ENCODE measurements around the gene ZBTB7C. TPM values are rescaled to one million over a fixed set of nuclear protein-coding genes. Genes with fewer than 3 reads are reported as not detected.

Gene ZBTB7C
- total RNA-seq, 1 donor = not detected

- DNase-seq (ENCODE audit: low read depth) = no peak
- TF ChIP-seq, protein P1, sequence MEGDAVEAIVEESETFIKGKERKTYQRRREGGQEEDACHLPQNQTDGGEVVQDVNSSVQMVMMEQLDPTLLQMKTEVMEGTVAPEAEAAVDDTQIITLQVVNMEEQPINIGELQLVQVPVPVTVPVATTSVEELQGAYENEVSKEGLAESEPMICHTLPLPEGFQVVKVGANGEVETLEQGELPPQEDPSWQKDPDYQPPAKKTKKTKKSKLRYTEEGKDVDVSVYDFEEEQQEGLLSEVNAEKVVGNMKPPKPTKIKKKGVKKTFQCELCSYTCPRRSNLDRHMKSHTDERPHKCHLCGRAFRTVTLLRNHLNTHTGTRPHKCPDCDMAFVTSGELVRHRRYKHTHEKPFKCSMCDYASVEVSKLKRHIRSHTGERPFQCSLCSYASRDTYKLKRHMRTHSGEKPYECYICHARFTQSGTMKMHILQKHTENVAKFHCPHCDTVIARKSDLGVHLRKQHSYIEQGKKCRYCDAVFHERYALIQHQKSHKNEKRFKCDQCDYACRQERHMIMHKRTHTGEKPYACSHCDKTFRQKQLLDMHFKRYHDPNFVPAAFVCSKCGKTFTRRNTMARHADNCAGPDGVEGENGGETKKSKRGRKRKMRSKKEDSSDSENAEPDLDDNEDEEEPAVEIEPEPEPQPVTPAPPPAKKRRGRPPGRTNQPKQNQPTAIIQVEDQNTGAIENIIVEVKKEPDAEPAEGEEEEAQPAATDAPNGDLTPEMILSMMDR (IDR thresholded peaks at IDR 0.05; ENCODE audit: insufficient read depth, low read depth, low read length) = no peak
- no peak overlapping the region for H3K4me3 ChIP-seq (ENCODE audit: low read depth, low read length)
Observed at GRCh38 chr18:48019557-48020325, 389.4 kb downstream of the ZBTB7C start.

- no peak for DNase-seq (ENCODE audit: low read depth)
- no peak overlapping the region for H3K4me3 ChIP-seq (ENCODE audit: low read depth, low read length)
- TF ChIP-seq, protein P1 (IDR thresholded peaks at IDR 0.05; ENCODE audit: insufficient read depth, low read depth, low read length) = no peak
Observed at GRCh38 chr18:48018851-48019250, 390.3 kb downstream of the ZBTB7C start.

GRCh38 chr18:48017635-48018034 is 391.5 kb downstream of the ZBTB7C start:
- H3K4me3 ChIP-seq (ENCODE audit: low read depth, low read length) = no peak overlapping the region
- peak; percentile 63 for DNase-seq (ENCODE audit: low read depth)
- TF ChIP-seq, protein P1 (IDR thresholded peaks at IDR 0.05; ENCODE audit: insufficient read depth, low read depth, low read length) = no peak

GRCh38 chr18:48013162-48013561 is 396.0 kb downstream of the ZBTB7C start:
- no peak for DNase-seq (ENCODE audit: low read depth)
- TF ChIP-seq, protein P1 (IDR thresholded peaks at IDR 0.05; ENCODE audit: insufficient read depth, low read depth, low read length) = no peak
- H3K4me3 ChIP-seq (ENCODE audit: low read depth, low read length) = no peak overlapping the region

DNA sequence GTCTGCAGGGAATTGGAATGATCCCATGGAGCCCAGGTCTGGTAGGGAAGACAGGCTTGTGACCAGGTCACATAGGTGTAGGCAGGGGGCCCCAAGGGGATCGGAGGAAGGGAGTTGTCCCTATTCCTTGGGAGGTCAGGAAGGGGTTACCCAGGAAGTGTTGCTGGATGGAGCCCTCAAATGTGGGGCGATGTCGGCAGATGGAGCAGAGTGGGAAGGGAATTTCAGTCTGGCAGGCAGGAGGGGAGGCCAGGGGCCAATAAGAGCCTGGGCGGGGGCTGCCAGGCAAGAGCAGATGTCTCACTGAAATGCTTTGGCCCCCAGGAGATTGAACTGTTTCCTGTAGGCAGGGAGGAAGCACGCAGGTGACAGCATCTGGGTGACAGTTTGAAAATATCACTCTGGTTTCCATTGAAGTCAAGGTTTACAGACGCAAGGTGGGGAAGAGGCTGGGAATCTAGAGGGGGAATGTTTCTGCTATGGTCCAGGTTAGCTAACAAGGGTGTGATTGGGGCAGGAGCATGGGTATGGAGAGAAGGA is 397.2 kb downstream of the ZBTB7C start:
- no peak for DNase-seq (ENCODE audit: low read depth)
- H3K4me3 ChIP-seq (ENCODE audit: low read depth, low read length) = no peak overlapping the region
- TF ChIP-seq, protein P1 (IDR thresholded peaks at IDR 0.05; ENCODE audit: insufficient read depth, low read depth, low read length) = no peak

DNA sequence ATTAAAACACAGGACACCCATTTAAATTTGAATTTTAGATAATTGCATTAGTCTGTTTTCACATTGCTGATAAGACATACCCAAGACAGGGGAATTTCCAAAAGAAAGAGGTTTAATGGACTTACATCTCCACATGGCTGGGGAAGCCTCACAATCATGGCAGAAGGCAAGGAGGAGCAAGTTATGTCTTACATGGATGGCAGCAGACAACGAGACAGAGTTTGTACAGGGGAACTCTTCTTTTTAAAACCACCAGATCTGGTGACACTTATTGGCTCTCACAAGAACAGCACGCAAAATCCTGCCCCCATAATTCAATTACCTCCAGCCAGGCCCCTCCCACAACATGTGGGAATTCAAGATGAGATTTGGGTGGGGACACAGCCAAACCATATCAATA is 398.9 kb downstream of the ZBTB7C start:
- no peak for DNase-seq (ENCODE audit: low read depth)
- TF ChIP-seq, protein P1 (IDR thresholded peaks at IDR 0.05; ENCODE audit: insufficient read depth, low read depth, low read length) = no peak
- H3K4me3 ChIP-seq (ENCODE audit: low read depth, low read length) = no peak overlapping the region
